Measurements from ENCODE around the gene SHROOM2.

SHROOM2 gene

DNA sequence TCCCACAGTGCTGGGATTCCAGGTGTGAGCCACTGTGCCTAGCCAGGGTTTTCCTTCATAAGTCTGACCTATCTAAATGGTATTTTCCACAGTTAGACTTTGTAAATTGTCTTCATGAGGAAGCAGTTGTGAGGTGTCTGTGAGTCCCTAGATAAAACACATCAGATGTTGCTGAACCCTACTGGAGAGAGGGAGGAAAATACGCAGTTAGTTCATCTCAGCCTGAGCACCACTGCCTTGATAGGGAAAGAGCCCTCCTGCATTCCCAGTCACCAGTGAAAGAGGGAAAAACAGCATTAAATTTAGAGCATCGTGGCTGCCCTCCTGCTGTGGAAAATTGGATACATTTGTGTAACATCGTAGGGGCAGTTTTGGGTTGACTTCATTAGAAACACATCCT, 149.2 kb downstream of the SHROOM2 start:
- TF ChIP-seq USF1 (IDR thresholded peaks at IDR 0.05) (no peak), CREB1 (IDR thresholded peaks at IDR 0.05; ENCODE audit: low read depth) (no peak), RAD21 (IDR thresholded peaks at IDR 0.05; ENCODE audit: low read depth) (no peak), FOXM1 (IDR thresholded peaks at IDR 0.05; ENCODE audit: borderline replicate concordance, low read depth) (no peak), EGR1 (IDR thresholded peaks at IDR 0.05) (no peak), MAX (IDR thresholded peaks at IDR 0.05) (no peak), YY1 (IDR thresholded peaks at IDR 0.05; ENCODE audit: low read depth) (no peak), TCF12 (IDR thresholded peaks at IDR 0.05; ENCODE audit: low read depth) (no peak), TEAD4 (IDR thresholded peaks at IDR 0.05) (no peak), ZBTB7A (IDR thresholded peaks at IDR 0.05; ENCODE audit: low read depth) (no peak), NFIC (IDR thresholded peaks at IDR 0.05) (no peak), EP300 (IDR thresholded peaks at IDR 0.05; ENCODE audit: borderline replicate concordance) (no peak), CEBPB (IDR thresholded peaks at IDR 0.05) (no peak)
- TF ChIP-seq, protein P1, sequence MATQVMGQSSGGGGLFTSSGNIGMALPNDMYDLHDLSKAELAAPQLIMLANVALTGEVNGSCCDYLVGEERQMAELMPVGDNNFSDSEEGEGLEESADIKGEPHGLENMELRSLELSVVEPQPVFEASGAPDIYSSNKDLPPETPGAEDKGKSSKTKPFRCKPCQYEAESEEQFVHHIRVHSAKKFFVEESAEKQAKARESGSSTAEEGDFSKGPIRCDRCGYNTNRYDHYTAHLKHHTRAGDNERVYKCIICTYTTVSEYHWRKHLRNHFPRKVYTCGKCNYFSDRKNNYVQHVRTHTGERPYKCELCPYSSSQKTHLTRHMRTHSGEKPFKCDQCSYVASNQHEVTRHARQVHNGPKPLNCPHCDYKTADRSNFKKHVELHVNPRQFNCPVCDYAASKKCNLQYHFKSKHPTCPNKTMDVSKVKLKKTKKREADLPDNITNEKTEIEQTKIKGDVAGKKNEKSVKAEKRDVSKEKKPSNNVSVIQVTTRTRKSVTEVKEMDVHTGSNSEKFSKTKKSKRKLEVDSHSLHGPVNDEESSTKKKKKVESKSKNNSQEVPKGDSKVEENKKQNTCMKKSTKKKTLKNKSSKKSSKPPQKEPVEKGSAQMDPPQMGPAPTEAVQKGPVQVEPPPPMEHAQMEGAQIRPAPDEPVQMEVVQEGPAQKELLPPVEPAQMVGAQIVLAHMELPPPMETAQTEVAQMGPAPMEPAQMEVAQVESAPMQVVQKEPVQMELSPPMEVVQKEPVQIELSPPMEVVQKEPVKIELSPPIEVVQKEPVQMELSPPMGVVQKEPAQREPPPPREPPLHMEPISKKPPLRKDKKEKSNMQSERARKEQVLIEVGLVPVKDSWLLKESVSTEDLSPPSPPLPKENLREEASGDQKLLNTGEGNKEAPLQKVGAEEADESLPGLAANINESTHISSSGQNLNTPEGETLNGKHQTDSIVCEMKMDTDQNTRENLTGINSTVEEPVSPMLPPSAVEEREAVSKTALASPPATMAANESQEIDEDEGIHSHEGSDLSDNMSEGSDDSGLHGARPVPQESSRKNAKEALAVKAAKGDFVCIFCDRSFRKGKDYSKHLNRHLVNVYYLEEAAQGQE (IDR thresholded peaks at IDR 0.05; ENCODE audit: low read depth) = no peak

- no peak for TF ChIP-seq CEBPB (IDR thresholded peaks at IDR 0.05)
- no peak for TF ChIP-seq EP300 (IDR thresholded peaks at IDR 0.05; ENCODE audit: borderline replicate concordance)
- TF ChIP-seq MAX (IDR thresholded peaks at IDR 0.05) = no peak
- TF ChIP-seq FOXM1 (IDR thresholded peaks at IDR 0.05; ENCODE audit: borderline replicate concordance, low read depth) = no peak
- TF ChIP-seq, protein P1 (IDR thresholded peaks at IDR 0.05; ENCODE audit: low read depth) = no peak
These were observed 151.5 kb downstream of the SHROOM2 start for GRCh38 chrX:9937761-9938160.

- no peak for TF ChIP-seq MAX (IDR thresholded peaks at IDR 0.05)
- TF ChIP-seq CREB1 (IDR thresholded peaks at IDR 0.05; ENCODE audit: low read depth) = no peak
- TF ChIP-seq, protein P1 (IDR thresholded peaks at IDR 0.05; ENCODE audit: low read depth) = no peak
- TF ChIP-seq NFIC (IDR thresholded peaks at IDR 0.05) = no peak
- no peak for TF ChIP-seq FOXM1 (IDR thresholded peaks at IDR 0.05; ENCODE audit: borderline replicate concordance, low read depth)
- TF ChIP-seq TAF1 (IDR thresholded peaks at IDR 0.05; ENCODE audit: low read depth) = no peak
- TF ChIP-seq USF1 (IDR thresholded peaks at IDR 0.05) = no peak
- TF ChIP-seq TCF12 (IDR thresholded peaks at IDR 0.05; ENCODE audit: low read depth) = no peak
- no peak for TF ChIP-seq RAD21 (IDR thresholded peaks at IDR 0.05; ENCODE audit: low read depth)
- no peak for TF ChIP-seq EGR1 (IDR thresholded peaks at IDR 0.05)
- no peak for TF ChIP-seq CEBPB (IDR thresholded peaks at IDR 0.05)
These were observed 152.3 kb downstream of the SHROOM2 start for GRCh38 chrX:9938516-9938915.

DNA sequence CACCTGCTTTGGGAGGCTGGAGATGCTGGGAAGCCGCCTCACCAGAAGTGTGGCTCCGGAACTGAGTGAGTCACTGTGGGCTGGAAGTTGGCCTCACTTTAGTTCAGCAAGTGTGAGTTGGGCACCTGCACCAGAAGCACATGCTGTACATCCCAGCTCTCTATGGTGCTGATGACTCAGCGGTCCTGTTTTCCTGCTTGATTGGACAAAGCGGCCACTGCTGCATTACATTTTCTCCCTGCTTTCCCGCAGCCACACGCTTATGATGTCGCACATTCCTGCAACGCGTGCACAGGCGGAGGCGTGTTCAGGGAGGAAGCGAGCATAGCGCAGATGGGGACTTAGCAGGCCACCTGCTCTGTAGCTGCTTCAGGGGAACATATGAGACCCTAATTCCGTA, 154.2 kb downstream of the SHROOM2 start:
- no peak for TF ChIP-seq CREB1 (IDR thresholded peaks at IDR 0.05; ENCODE audit: low read depth)
- no peak for TF ChIP-seq FOXM1 (IDR thresholded peaks at IDR 0.05; ENCODE audit: borderline replicate concordance, low read depth)
- peak; percentile 87 for TF ChIP-seq MAX (IDR thresholded peaks at IDR 0.05)
- no peak for TF ChIP-seq ZBTB7A (IDR thresholded peaks at IDR 0.05; ENCODE audit: low read depth)
- peak; percentile 66; the same call in 1 of the 2 replicates for TF ChIP-seq TEAD4 (IDR thresholded peaks at IDR 0.05)

DNA sequence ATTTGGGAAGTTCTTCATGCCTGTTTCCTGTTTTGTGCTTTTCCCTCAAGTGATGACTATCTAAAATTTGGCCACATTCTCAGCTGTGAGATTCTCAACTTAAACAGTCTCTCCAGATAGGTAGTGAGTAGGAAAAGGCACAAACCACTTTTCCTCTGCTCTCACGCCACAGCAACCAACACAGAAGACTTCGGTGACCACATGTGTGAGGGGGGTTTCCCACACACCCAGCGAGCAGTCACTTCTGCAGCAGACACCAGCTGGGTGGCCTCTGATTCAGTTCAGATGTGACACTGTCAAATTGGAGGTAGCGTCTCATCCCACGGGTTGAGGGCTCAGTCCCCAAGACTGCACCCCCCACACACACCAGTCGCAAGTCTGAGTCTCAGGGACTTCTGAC, 155.9 kb downstream of the SHROOM2 start:
- TF ChIP-seq, protein P1 (IDR thresholded peaks at IDR 0.05; ENCODE audit: low read depth) = no peak
- TF ChIP-seq EGR1 (IDR thresholded peaks at IDR 0.05) (no peak), EP300 (IDR thresholded peaks at IDR 0.05; ENCODE audit: borderline replicate concordance) (no peak), CREB1 (IDR thresholded peaks at IDR 0.05; ENCODE audit: low read depth) (no peak), CEBPB (IDR thresholded peaks at IDR 0.05) (no peak), TEAD4 (IDR thresholded peaks at IDR 0.05) (no peak), ZBTB7A (IDR thresholded peaks at IDR 0.05; ENCODE audit: low read depth) (no peak), FOXM1 (IDR thresholded peaks at IDR 0.05; ENCODE audit: borderline replicate concordance, low read depth) (no peak), YY1 (IDR thresholded peaks at IDR 0.05; ENCODE audit: low read depth) (no peak), RAD21 (IDR thresholded peaks at IDR 0.05; ENCODE audit: low read depth) (no peak), MAX (IDR thresholded peaks at IDR 0.05) (no peak), TAF1 (IDR thresholded peaks at IDR 0.05; ENCODE audit: low read depth) (no peak)
